HepG2 (cell line): ENCODE data around the gene PSMA3. TPM values are rescaled to one million over a fixed set of nuclear protein-coding genes. Genes with fewer than 3 reads are reported as not detected.

Source experiments
- ARNT ChIP-seq: fragments of 450-650 bp; IDR thresholded peaks from 2 replicates; pipeline ENCODE4 v1.6.1; 2017
- CHD4 ChIP-seq: fragments of 200-600 bp; sonication (generic); IDR thresholded peaks from 2 replicates; pipeline ENCODE4 v1.7.0; 2017; ENCODE audit warnings: mild to moderate bottlenecking, low read length, borderline replicate concordance
- DMAP1 ChIP-seq: IDR thresholded peaks from 2 replicates; pipeline ENCODE4 v1.6.1; 2016
- DNMT3B ChIP-seq: conservative IDR thresholded peaks from 2 replicates; pipeline ENCODE4 v1.6.1; 2016; ENCODE audit warnings: missing biosample characterization, control low read depth
- HDAC1 ChIP-seq: sonication (generic); formaldehyde crosslinking; IDR thresholded peaks from 2 replicates; pipeline ENCODE4 v1.5.1; 2020; ENCODE audit warnings: mild to moderate bottlenecking, missing genetic modification reagents
- HMG20A ChIP-seq: IDR thresholded peaks from 2 replicates; pipeline ENCODE4 v1.6.1; 2016; ENCODE audit warnings: borderline replicate concordance
- KDM3A ChIP-seq: IDR thresholded peaks from 2 replicates; pipeline ENCODE4 v1.6.1; 2018; ENCODE audit warnings: low read depth, missing compliant biosample characterization
- KDM5A ChIP-seq: fragments of 200-600 bp; sonication (generic); IDR thresholded peaks from 2 replicates; pipeline ENCODE4 v1.7.0; 2018; ENCODE audit warnings: antibody characterized with exemption, mild to moderate bottlenecking, low read length, borderline replicate concordance
- MED1 ChIP-seq: sonication (generic); formaldehyde crosslinking; IDR thresholded peaks from 2 replicates; pipeline ENCODE4 v1.4.0; 2020; ENCODE audit warnings: missing genetic modification reagents
- MED13 ChIP-seq: sonication (generic); formaldehyde crosslinking; IDR thresholded peaks from 2 replicates; pipeline ENCODE4 v1.5.0; 2020; ENCODE audit warnings: missing genetic modification reagents
- MYPOP ChIP-seq: sonication (generic); formaldehyde crosslinking; IDR thresholded peaks from 2 replicates; pipeline ENCODE4 v1.8.1; 2023; ENCODE audit warnings: mild to moderate bottlenecking, moderate library complexity, missing genetic modification reagents
- NFIB ChIP-seq: sonication (generic); formaldehyde crosslinking; IDR thresholded peaks from 2 replicates; pipeline ENCODE4 v1.9.0; 2021; ENCODE audit warnings: missing genetic modification reagents, mild to moderate bottlenecking, borderline replicate concordance
- TEF ChIP-seq: sonication (generic); formaldehyde crosslinking; IDR thresholded peaks from 2 replicates; pipeline ENCODE4 v1.5.0; 2020; ENCODE audit warnings: missing genetic modification reagents
- ZBTB34 ChIP-seq: sonication (generic); formaldehyde crosslinking; IDR thresholded peaks from 2 replicates; pipeline ENCODE4 v1.8.0; 2022; ENCODE audit warnings: mild to moderate bottlenecking, missing genetic modification reagents
- ZNF251 ChIP-seq: sonication (generic); formaldehyde crosslinking; IDR thresholded peaks from 2 replicates; pipeline ENCODE4 v1.9.0; 2021; ENCODE audit warnings: mild to moderate bottlenecking, missing genetic modification reagents
- ZNF335 ChIP-seq: sonication (generic); formaldehyde crosslinking; IDR thresholded peaks from 2 replicates; pipeline ENCODE4 v1.4.0; 2020; ENCODE audit warnings: missing genetic modification reagents
- ZNF432 ChIP-seq: sonication (generic); formaldehyde crosslinking; IDR thresholded peaks from 2 replicates; pipeline ENCODE4 v1.5.0; 2020; ENCODE audit warnings: missing genetic modification reagents, mild to moderate bottlenecking, borderline replicate concordance
- ZNF646 ChIP-seq: sonication (generic); formaldehyde crosslinking; IDR thresholded peaks from 2 replicates; pipeline ENCODE4 v1.9.0; 2021; ENCODE audit warnings: mild to moderate bottlenecking, missing genetic modification reagents
- ZNF766 ChIP-seq: sonication (generic); formaldehyde crosslinking; IDR thresholded peaks from 2 replicates; pipeline ENCODE4 v1.5.0; 2020; ENCODE audit warnings: missing genetic modification reagents, borderline replicate concordance
- ZNF772 ChIP-seq: sonication (generic); formaldehyde crosslinking; IDR thresholded peaks from 2 replicates; pipeline ENCODE4 v1.5.0; 2020; ENCODE audit warnings: mild to moderate bottlenecking, missing genetic modification reagents
- polyA plus RNA-seq, 8 experiments: library from polyadenylated mRNA; depleted of rRNA in 3 of 8; stranded (reverse) in 7 of 8; unstranded in 1 of 8; fragments of >200 nt; fragmentation: Illumina TruSeq in 4 of 8; extraction: Trizol in 4 of 8; gene quantifications; 2 replicates each; pipeline versions ENCODE4 v1.2.1 to v1.2.3, GENCODE V29; 2011 to 2016; ENCODE audit warnings: low read depth in 4 of 8, missing spikeins in 1 of 8, mixed read lengths in 1 of 8; ENCODE audit not compliant: insufficient read depth in 1 of 8
- total RNA-seq, 5 experiments: library from RNA; depleted of rRNA; stranded (reverse); fragments of >200 nt; fragmentation: Illumina TruSeq; extraction: Trizol; gene quantifications; 2 replicates each; pipeline ENCODE4 v1.2.3, GENCODE V29; 2016; ENCODE audit warnings: low read depth in 1 of 5

Gene PSMA3
- total and polyA plus RNA-seq, 2 of the 13 experiments (the other 11 are each of a cell fraction or from before 2014, with no cell fraction given), result 232 to 275 TPM

- TF ChIP-seq CHD4, result no peak
- TF ChIP-seq ZNF646 (CRISPR knock-in tag), result no peak
- TF ChIP-seq ARNT, result no peak
- TF ChIP-seq NFIB (CRISPR knock-in tag), result no peak
- TF ChIP-seq TEF (CRISPR knock-in tag), result no peak
- peak; percentile 99 for TF ChIP-seq DMAP1 (CRISPR knock-in tag)
- TF ChIP-seq ZNF772 (CRISPR knock-in tag), result no peak; the same call in 1 of the 2 replicates
- TF ChIP-seq DNMT3B (CRISPR knock-in tag), result no peak
- no peak for TF ChIP-seq ZBTB34
- TF ChIP-seq KDM3A (CRISPR knock-in tag), result no peak
- TF ChIP-seq HMG20A (CRISPR knock-in tag), result no peak
- TF ChIP-seq ZNF335, result peak; percentile 59; the same call in 1 of the 2 replicates
- no peak for TF ChIP-seq ZNF432
- peak; percentile 82 for TF ChIP-seq MYPOP (CRISPR knock-in tag)
- TF ChIP-seq KDM5A, result peak; percentile 68; the same call in 1 of the 2 replicates
- TF ChIP-seq ZNF251 (CRISPR knock-in tag), result no peak
- TF ChIP-seq HDAC1 (CRISPR knock-in tag), result no peak; the same call in none of the 2 replicates
- TF ChIP-seq ZNF766 (CRISPR knock-in tag), result 0 out of 2 replicates have a peak, but pooled peaks have one; percentile 48
- no peak for TF ChIP-seq MED13
- peak; percentile 36; the same call in 1 of the 2 replicates for TF ChIP-seq MED1
These were observed 53.3 kb downstream of the PSMA3 start (continued) for GRCh38 chr14:58297762-58298476.
